ENCODE measurements around the gene DPF3. TPM values are rescaled to one million over a fixed set of nuclear protein-coding genes. Genes with fewer than 3 reads are reported as not detected.

The DPF3 gene
- total RNA-seq, 2 experiments from 2014 or later, result 0.27 to 0.31 TPM

DNA sequence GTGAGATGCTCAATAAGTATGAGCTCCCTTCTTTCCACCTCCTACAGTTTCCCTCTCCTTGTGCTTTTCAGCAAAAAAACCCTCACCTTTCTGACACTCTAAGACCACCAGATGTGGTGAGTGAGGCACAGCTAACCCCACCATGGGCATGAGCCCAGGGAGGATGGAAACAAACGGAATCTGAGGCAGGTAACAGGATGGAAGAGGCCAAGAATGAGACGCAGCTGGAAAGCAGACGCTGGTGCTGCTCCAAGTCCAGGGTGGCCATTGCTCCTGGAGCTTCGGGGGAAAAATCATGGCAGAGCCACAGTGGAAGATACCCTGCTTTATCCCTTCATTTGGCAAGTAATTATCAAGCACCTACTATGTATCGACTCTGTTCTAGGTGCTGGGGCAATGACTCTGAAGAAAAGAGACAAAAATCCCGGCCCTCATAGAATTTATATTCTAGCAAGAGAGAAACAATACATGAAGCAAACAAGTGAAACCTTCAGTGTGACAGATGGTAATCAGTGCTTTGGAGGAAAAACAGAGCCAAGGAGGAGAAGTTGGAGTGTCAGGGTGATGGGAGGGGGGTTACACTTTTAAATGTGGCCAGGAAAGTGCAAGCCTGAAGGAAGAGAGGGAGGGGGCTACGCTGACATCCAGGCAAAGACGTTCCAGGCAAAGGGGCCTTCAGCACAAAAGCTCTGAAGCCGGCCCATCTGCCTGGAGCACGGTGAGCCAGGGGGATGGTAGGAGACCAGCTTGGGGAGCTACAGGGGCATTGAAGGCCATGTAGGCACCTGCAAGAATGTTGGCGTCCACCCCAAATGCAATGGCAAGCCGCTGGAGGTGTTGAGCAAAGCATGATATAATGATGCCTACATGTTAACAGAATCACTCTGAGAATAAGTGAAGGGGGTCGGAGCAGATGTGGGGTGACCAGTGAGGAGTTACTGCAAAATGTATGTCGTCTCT is 154.2 kb downstream of the DPF3 start:
- no peak overlapping the region for H3K4me3 ChIP-seq (ENCODE audit: low read length)
- H3K9me3 ChIP-seq (ENCODE audit: control insufficient read depth in 1 of 2, insufficient read depth in 1 of 2, low read length in 2 of 2), result no peaks in the 10 kb centered on the region
- POLR2A ChIA-PET, result no interaction called here
- CTCF ChIA-PET, result no interaction called here
- no peak for TF ChIP-seq CTCF (IDR thresholded peaks at IDR 0.05)
- no peak overlapping the region for H3K4me3 Mint-ChIP-seq
- H3K36me3 Mint-ChIP-seq (ENCODE audit: low read depth), result no peaks in the 10 kb centered on the region
- no peaks in the 10 kb centered on the region for H3K4me1 Mint-ChIP-seq (ENCODE audit: low read depth)
- H3K27me3 Mint-ChIP-seq, result no peaks in the 10 kb centered on the region
- no peak for DNase-seq
- no peaks in the 10 kb centered on the region for H3K36me3 ChIP-seq (ENCODE audit: insufficient read depth, low read length)
- H3K27ac ChIP-seq (ENCODE audit: low read depth in 1 of 2, low read length in 2 of 2), result no peak overlapping the region
- H3K4me1 ChIP-seq (ENCODE audit: insufficient read depth, low read length), result no peaks in the 10 kb centered on the region
- no peak overlapping the region for H3K27ac Mint-ChIP-seq
- intact Hi-C loops (cut with DNase I, micrococcal nuclease), result no loop called here
- H3K27me3 ChIP-seq (ENCODE audit: control insufficient read depth in 1 of 2, insufficient read depth in 2 of 2, low read length in 2 of 2), result no peaks in the 10 kb centered on the region
- no peak for ATAC-seq (ENCODE audit: poor library complexity)
- H3K9me3 Mint-ChIP-seq, result no peaks in the 10 kb centered on the region

DNA sequence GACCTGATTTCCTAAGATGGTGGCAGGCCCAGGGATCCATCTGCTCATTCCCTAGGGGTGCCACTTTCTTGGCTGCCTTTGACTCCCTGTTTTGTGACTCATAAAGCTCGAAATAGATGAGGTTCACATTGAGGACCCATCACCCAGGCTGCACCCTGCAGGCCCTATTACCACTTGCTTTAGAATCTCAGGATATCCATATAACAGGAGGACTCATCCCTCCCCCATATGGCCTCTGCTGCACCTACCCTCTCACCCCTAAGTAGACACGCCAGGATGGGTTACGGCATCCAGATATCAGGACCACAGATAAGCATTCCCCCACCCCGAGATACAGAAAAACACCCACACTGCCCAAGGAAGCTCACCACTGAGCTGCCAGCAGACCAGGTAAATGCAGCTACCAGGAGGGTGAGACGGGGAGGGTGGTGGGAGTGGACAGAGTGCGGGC is 155.7 kb downstream of the DPF3 start:
- H3K4me3 Mint-ChIP-seq, result no peak overlapping the region
- Histone ChIP-seq H3K4me3 (ENCODE audit: low read length) (no peak overlapping the region), H3K36me3 (ENCODE audit: insufficient read depth, low read length) (no peaks in the 10 kb centered on the region), H3K4me1 (ENCODE audit: insufficient read depth, low read length) (no peaks in the 10 kb centered on the region), H3K27me3 (ENCODE audit: control insufficient read depth in 1 of 2, insufficient read depth in 2 of 2, low read length in 2 of 2) (no peaks in the 10 kb centered on the region), H3K9me3 (ENCODE audit: control insufficient read depth in 1 of 2, insufficient read depth in 1 of 2, low read length in 2 of 2) (no peaks in the 10 kb centered on the region), H3K27ac (ENCODE audit: low read depth in 1 of 2, low read length in 2 of 2) (no peak overlapping the region)
- POLR2A ChIA-PET, result no interaction called here
- no peak for TF ChIP-seq CTCF (IDR thresholded peaks at IDR 0.05)
- no peak overlapping the region for H3K27ac Mint-ChIP-seq
- no peak for DNase-seq
- CTCF ChIA-PET, result no interaction called here
- no peaks in the 10 kb centered on the region for H3K4me1 Mint-ChIP-seq (ENCODE audit: low read depth)
- intact Hi-C loops (cut with DNase I, micrococcal nuclease), result no loop called here
- no peaks in the 10 kb centered on the region for H3K27me3 Mint-ChIP-seq
- H3K9me3 Mint-ChIP-seq, result no peaks in the 10 kb centered on the region
- ATAC-seq (ENCODE audit: poor library complexity), result no peak
- H3K36me3 Mint-ChIP-seq (ENCODE audit: low read depth), result no peaks in the 10 kb centered on the region

- Mint-ChIP-seq H3K36me3 (ENCODE audit: low read depth) (no peaks in the 10 kb centered on the region), H3K4me1 (ENCODE audit: low read depth) (no peaks in the 10 kb centered on the region), H3K27ac (no peak overlapping the region), H3K9me3 (no peaks in the 10 kb centered on the region), H3K27me3 (no peaks in the 10 kb centered on the region), H3K4me3 (no peak overlapping the region)
- no peaks in the 10 kb centered on the region for H3K4me1 ChIP-seq (ENCODE audit: insufficient read depth, low read length)
- CTCF ChIA-PET, result no interaction called here
- no peaks in the 10 kb centered on the region for H3K9me3 ChIP-seq (ENCODE audit: control insufficient read depth in 1 of 2, insufficient read depth in 1 of 2, low read length in 2 of 2)
- no peaks in the 10 kb centered on the region for H3K36me3 ChIP-seq (ENCODE audit: insufficient read depth, low read length)
- TF ChIP-seq CTCF (IDR thresholded peaks at IDR 0.05), result no peak
- H3K27me3 ChIP-seq (ENCODE audit: control insufficient read depth in 1 of 2, insufficient read depth in 2 of 2, low read length in 2 of 2), result no peaks in the 10 kb centered on the region
- intact Hi-C loops (cut with DNase I, micrococcal nuclease), result no loop called here
- no peak overlapping the region for H3K27ac ChIP-seq (ENCODE audit: low read depth in 1 of 2, low read length in 2 of 2)
- no peak for DNase-seq
- POLR2A ChIA-PET, result no interaction called here
- no peak overlapping the region for H3K4me3 ChIP-seq (ENCODE audit: low read length)
- no peak for ATAC-seq (ENCODE audit: poor library complexity)
These were observed 156.3 kb downstream of the DPF3 start for GRCh38 chr14:72737560-72737943.
